ENCODE data around the gene CDC6. TPM values are rescaled to one million over a fixed set of nuclear protein-coding genes. Genes with fewer than 3 reads are reported as not detected.

Gene CDC6
- total RNA-seq, 1 donor from 2014 or later, result 4.7 TPM

- H3K27me3 Mint-ChIP-seq (ENCODE audit: unreplicated experiment), result peaks cover 18% of the 10 kb centered on the region
- H3K4me1 Mint-ChIP-seq (ENCODE audit: low read depth, unreplicated experiment), result peaks cover 21% of the 10 kb centered on the region
- peak overlapping the region; percentile 73 for H3K27ac Mint-ChIP-seq (ENCODE audit: unreplicated experiment)
- H3K36me3 Mint-ChIP-seq (ENCODE audit: unreplicated experiment), result peaks cover 5% of the 10 kb centered on the region
- H3K9me3 Mint-ChIP-seq (ENCODE audit: unreplicated experiment), result peaks cover 9% of the 10 kb centered on the region
- peak overlapping the region; percentile 96 for H3K4me3 Mint-ChIP-seq (ENCODE audit: unreplicated experiment)
- peak; percentile 80 for DNase-seq
- TF ChIP-seq CTCF (IDR thresholded peaks at IDR 0.05; ENCODE audit: partially characterized antibody, unreplicated experiment), result no peak
Measured at GRCh38 chr17:40340880-40341807, 53.5 kb downstream of the CDC6 start.

GRCh38 chr17:40341808-40342503, 54.3 kb downstream of the CDC6 start:
- Mint-ChIP-seq H3K9me3 (ENCODE audit: unreplicated experiment) (peaks cover 11% of the 10 kb centered on the region), H3K36me3 (ENCODE audit: unreplicated experiment) (peaks cover 5% of the 10 kb centered on the region), H3K27ac (ENCODE audit: unreplicated experiment) (no peak overlapping the region), H3K4me3 (ENCODE audit: unreplicated experiment) (peak overlapping the region; percentile 96), H3K27me3 (ENCODE audit: unreplicated experiment) (peaks cover 19% of the 10 kb centered on the region), H3K4me1 (ENCODE audit: low read depth, unreplicated experiment) (peaks cover 24% of the 10 kb centered on the region)
- peak; percentile 81 for DNase-seq
- TF ChIP-seq CTCF (IDR thresholded peaks at IDR 0.05; ENCODE audit: partially characterized antibody, unreplicated experiment), result no peak

GRCh38 chr17:40342504-40343218, 55.0 kb downstream of the CDC6 start:
- Mint-ChIP-seq H3K36me3 (ENCODE audit: unreplicated experiment) (peaks cover 5% of the 10 kb centered on the region), H3K27ac (ENCODE audit: unreplicated experiment) (peak overlapping the region; percentile 85), H3K27me3 (ENCODE audit: unreplicated experiment) (peaks cover 20% of the 10 kb centered on the region), H3K4me3 (ENCODE audit: unreplicated experiment) (peak overlapping the region; percentile 92), H3K4me1 (ENCODE audit: low read depth, unreplicated experiment) (peaks cover 25% of the 10 kb centered on the region), H3K9me3 (ENCODE audit: unreplicated experiment) (peaks cover 12% of the 10 kb centered on the region)
- DNase-seq, result no peak
- peak; percentile 11 for TF ChIP-seq CTCF (IDR thresholded peaks at IDR 0.05; ENCODE audit: partially characterized antibody, unreplicated experiment)

- H3K36me3 Mint-ChIP-seq (ENCODE audit: unreplicated experiment), result peaks cover 5% of the 10 kb centered on the region
- peak overlapping the region; percentile 85 for H3K27ac Mint-ChIP-seq (ENCODE audit: unreplicated experiment)
- DNase-seq, result no peak
- H3K27me3 Mint-ChIP-seq (ENCODE audit: unreplicated experiment), result peaks cover 20% of the 10 kb centered on the region
- peaks cover 25% of the 10 kb centered on the region for H3K4me1 Mint-ChIP-seq (ENCODE audit: low read depth, unreplicated experiment)
- no peak for TF ChIP-seq CTCF (IDR thresholded peaks at IDR 0.05; ENCODE audit: partially characterized antibody, unreplicated experiment)
- H3K4me3 Mint-ChIP-seq (ENCODE audit: unreplicated experiment), result peak overlapping the region; percentile 92
- peaks cover 12% of the 10 kb centered on the region for H3K9me3 Mint-ChIP-seq (ENCODE audit: unreplicated experiment)
Measured at GRCh38 chr17:40343219-40344119, 55.8 kb downstream of the CDC6 start.
